Spleen (tissue), 11 donors: ENCODE data around the gene AQP12A. TPM values are rescaled to one million over a fixed set of nuclear protein-coding genes. Genes with fewer than 3 reads are reported as not detected.

Source experiments
- DNase-seq: peaks from one replicate; pipeline ENCODE4 v3.0.0-alpha.2; 2020
- H3K27ac ChIP-seq, 8 donors: fragments of 200-600 bp; sonication (generic) in 7 of 8; 1 replicate in 4 of 8; 2 replicates in 4 of 8; pipeline versions ENCODE4 v1.5.0 to v1.8.0; 2016 to 2021; ENCODE audit warnings: inconsistent platforms in 4 of 8, mild to moderate bottlenecking in 4 of 8, moderate library complexity in 1 of 8
- H3K27me3 ChIP-seq, 7 donors: fragments of 200-600 bp; sonication (generic) in 6 of 7; replicated peaks in 1 of 7; 1 replicate in 4 of 7; 2 replicates in 3 of 7; pipeline versions ENCODE4 v1.5.0 to v1.8.0; 2016 to 2021; ENCODE audit warnings: inconsistent platforms in 3 of 7, mild to moderate bottlenecking in 1 of 7
- H3K36me3 ChIP-seq, 6 donors: fragments of 200-600 bp; sonication (generic) in 5 of 6; 1 replicate in 4 of 6; 2 replicates in 2 of 6; pipeline versions ENCODE4 v1.5.0 to v1.8.0; 2016 to 2021; ENCODE audit warnings: inconsistent platforms in 2 of 6
- H3K4me1 ChIP-seq, 6 donors: fragments of 200-600 bp; sonication (generic) in 5 of 6; 1 replicate in 3 of 6; 2 replicates in 3 of 6; pipeline versions ENCODE4 v1.5.0 to v1.8.0; 2016 to 2021; ENCODE audit warnings: inconsistent platforms in 3 of 6
- H3K4me3 ChIP-seq, 8 donors: fragments of 200-600 bp; sonication (generic) in 7 of 8; 1 replicate in 4 of 8; 2 replicates in 4 of 8; pipeline versions ENCODE4 v1.5.0 to v1.8.0; 2016 to 2021; ENCODE audit warnings: inconsistent platforms in 4 of 8, mild to moderate bottlenecking in 4 of 8, moderate library complexity in 2 of 8
- H3K9me3 ChIP-seq, 8 donors: fragments of 200-600 bp; sonication (generic) in 7 of 8; 1 replicate in 4 of 8; 2 replicates in 4 of 8; pipeline versions ENCODE4 v1.5.0 to v1.8.0; 2016 to 2021; ENCODE audit warnings: inconsistent platforms in 4 of 8
- CTCF ChIP-seq, 11 experiments: fragments of 200-600 bp in 7 of 11; fragments of 450-650 bp in 4 of 11; sonication (generic) in 4 of 11; IDR thresholded peaks in 8 of 11; conservative IDR thresholded peaks in 3 of 11; 1 replicate in 7 of 11; 2 replicates in 4 of 11; pipeline versions ENCODE4 v1.4.0 to v1.8.0; 2016 to 2021; ENCODE audit warnings: antibody characterized with exemption in 11 of 11, inconsistent platforms in 4 of 11, mild to moderate bottlenecking in 1 of 11
- POLR2A ChIP-seq, 3 donors: fragments of 450-650 bp; IDR thresholded peaks; one replicate each; pipeline ENCODE4 v1.5.1; 2017; ENCODE audit warnings: antibody characterized with exemption in 3 of 3, mild to moderate bottlenecking in 1 of 3
- POLR2AphosphoS5 ChIP-seq, 3 donors: sonication (generic); formaldehyde crosslinking; IDR thresholded peaks; one replicate each; pipeline ENCODE4 v1.5.1; 2017; ENCODE audit warnings: antibody characterized with exemption in 3 of 3
- WGBS, 5 donors: extraction: QIAGEN DNeasy Blood & Tissue Kit in 3 of 5; methylation state at CpG; one replicate each; pipeline versions ENCODE4 v1.1.5 to v1.1.7; 2013 to 2018; 5-methylcytosine and 5-hydroxymethylcytosine counted together
- intact Hi-C: fragments of 100-400 bp; cut with DNase I; formaldehyde crosslinking; loops from one replicate; pipeline ENCODE4 v1.15.0; 2023; ENCODE audit warnings: low total_unique reads
- polyA plus RNA-seq, 3 donors: library from polyadenylated mRNA; stranded (reverse); fragments of 200-250 nt; gene quantifications; one replicate each; pipeline ENCODE4 v1.2.1, GENCODE V29; 2013
- total RNA-seq, 7 donors: library from RNA; depleted of rRNA in 3 of 7; stranded (reverse); fragments of >200 nt in 3 of 7; fragmentation: NEBNext Ultra II Directional in 4 of 7; extraction: Animal tissue kit (Norgen Biotek cat#: 25700) in 4 of 7; gene quantifications; one replicate each; pipeline versions ENCODE4 v1.1.0 to v1.2.1, GENCODE V29; 2016 to 2021
- donor health status: healthy with polysubstance abuse.
- donor health status: DM: no; HTN: no; CAD: no; lungs with moderate emphysema.
- donor health status: DM: no; HTN: no; CAD: no.
- donor health status: Bipolar disorder and iron deficiency.
- donor health status: healthy.
- donor health status: DM: no; HTN: no; CAD: no.
- donor health status: DM: yes; HTN: yes; CAD: no.

Gene AQP12A
- total and polyA plus RNA-seq, 10 donors = 1.6 to 1.8 TPM; not detected in 8

- H3K36me3 ChIP-seq = no peaks in the 10 kb centered on the region
- no peak overlapping the region for H3K4me3 ChIP-seq
- H3K4me1 ChIP-seq = no peaks in the 10 kb centered on the region
- no peak overlapping the region for H3K27ac ChIP-seq
- TF ChIP-seq POLR2AphosphoS5 (IDR thresholded peaks at IDR 0.05) = no peak
- no peak for TF ChIP-seq POLR2A (IDR thresholded peaks at IDR 0.05)
- no peak for TF ChIP-seq CTCF (IDR thresholded peaks at IDR 0.05 in 8 of 11, conservative IDR thresholded peaks at IDR 0.05 in 3 of 11)
- H3K27me3 ChIP-seq = peaks cover 0 to 43% (median 0%) of the 10 kb centered on the region in 7 donors
- WGBS, 5 donors = 67 to 84% (median 78%) methylated on average over 6 of the region's 6 CpGs
- peaks cover 0 to 22% (median 15%) of the 10 kb centered on the region in 8 donors for H3K9me3 ChIP-seq
- intact Hi-C loops = no loop called here
- DNase-seq = no peak
Observed at GRCh38 chr2:240663546-240664190, 28.0 kb upstream of the AQP12A start.

DNA sequence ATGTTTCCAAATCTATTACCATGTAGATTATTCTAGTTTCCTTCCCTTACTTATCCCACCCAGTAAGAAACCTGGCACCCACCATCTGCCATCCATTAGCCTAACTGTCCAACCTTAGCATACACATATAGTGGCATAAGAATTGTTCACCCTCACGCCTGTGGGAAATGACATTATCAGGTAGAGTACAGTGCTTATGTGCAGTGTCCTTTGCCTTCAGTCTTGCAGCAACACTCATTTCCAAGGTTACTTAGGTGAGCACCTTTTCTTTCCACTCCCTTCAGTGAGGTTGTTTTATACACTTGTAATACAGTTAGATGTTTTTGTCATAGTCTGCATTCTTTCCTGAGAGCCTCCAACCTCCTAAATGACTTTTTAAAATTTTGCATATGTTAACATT lies 27.0 kb upstream of the AQP12A start:
- Histone ChIP-seq H3K4me1 (no peaks in the 10 kb centered on the region), H3K36me3 (no peaks in the 10 kb centered on the region), H3K27ac (no peak overlapping the region), H3K4me3 (no peak overlapping the region), H3K9me3 (peaks cover 0 to 22% (median 15%) of the 10 kb centered on the region in 8 donors), H3K27me3 (peaks cover 0 to 40% (median 0%) of the 10 kb centered on the region in 7 donors)
- WGBS, 5 donors = 75 to 87% (median 83%) methylated on average over 1 of the region's 1 CpG
- TF ChIP-seq POLR2AphosphoS5 (IDR thresholded peaks at IDR 0.05) = no peak
- TF ChIP-seq POLR2A (IDR thresholded peaks at IDR 0.05) = no peak
- TF ChIP-seq CTCF (IDR thresholded peaks at IDR 0.05 in 8 of 11, conservative IDR thresholded peaks at IDR 0.05 in 3 of 11) = no peak
- intact Hi-C loops = no loop called here
- DNase-seq = no peak

GRCh38 chr2:240670402-240670801 lies 21.3 kb upstream of the AQP12A start:
- WGBS, 5 donors = 83 to 86% (median 85%) methylated on average over 7 of the region's 7 CpGs
- no peak for TF ChIP-seq POLR2AphosphoS5 (IDR thresholded peaks at IDR 0.05)
- no peak for TF ChIP-seq POLR2A (IDR thresholded peaks at IDR 0.05)
- no peak for TF ChIP-seq CTCF (IDR thresholded peaks at IDR 0.05 in 8 of 11, conservative IDR thresholded peaks at IDR 0.05 in 3 of 11)
- Histone ChIP-seq H3K27ac (no peak overlapping the region), H3K36me3 (no peaks in the 10 kb centered on the region), H3K9me3 (peaks cover 0 to 5% (median 2%) of the 10 kb centered on the region in 8 donors), H3K27me3 (peaks cover 0 to 55% (median 17%) of the 10 kb centered on the region in 7 donors), H3K4me1 (peaks cover 0 to 8% (median 0%) of the 10 kb centered on the region in 6 donors), H3K4me3 (no peak overlapping the region)
- intact Hi-C loops = no loop called here
- DNase-seq = no peak

DNA sequence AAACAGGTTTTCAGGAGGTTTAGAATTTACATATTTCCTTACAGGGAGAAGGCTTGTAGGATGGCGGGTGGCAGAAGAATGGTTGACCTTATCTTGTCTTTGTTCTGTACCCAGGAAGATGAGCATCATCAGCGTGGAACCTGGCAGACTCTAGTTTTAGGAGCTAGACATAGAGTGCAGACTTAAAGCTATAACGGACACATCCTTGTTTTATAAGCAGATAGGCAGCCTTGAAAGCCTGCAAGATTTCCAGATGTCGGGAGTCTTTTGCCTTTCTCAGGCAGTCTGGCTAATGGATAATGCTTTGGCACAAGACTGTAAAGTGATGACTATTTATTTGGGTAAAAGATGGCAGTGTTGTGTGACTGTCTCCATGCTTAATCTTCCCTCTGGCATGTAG lies 20.7 kb upstream of the AQP12A start:
- no peak for DNase-seq
- Histone ChIP-seq H3K4me3 (no peak overlapping the region), H3K36me3 (no peaks in the 10 kb centered on the region), H3K4me1 (peaks cover 0 to 8% (median 0%) of the 10 kb centered on the region in 6 donors), H3K27me3 (peaks cover 0 to 50% (median 17%) of the 10 kb centered on the region in 7 donors), H3K27ac (no peak overlapping the region), H3K9me3 (no peaks in the 10 kb centered on the region)
- intact Hi-C loops = no loop called here
- TF ChIP-seq CTCF (IDR thresholded peaks at IDR 0.05 in 8 of 11, conservative IDR thresholded peaks at IDR 0.05 in 3 of 11) (no peak), POLR2AphosphoS5 (IDR thresholded peaks at IDR 0.05) (no peak), POLR2A (IDR thresholded peaks at IDR 0.05) (no peak)
- 86 to 90% (median 87%) methylated on average over 4 of the region's 4 CpGs for WGBS, 5 donors
